ENCODE measurements around the gene ZNF343. TPM values are rescaled to one million over a fixed set of nuclear protein-coding genes. Genes with fewer than 3 reads are reported as not detected.
"Not testable (repeated sequence)": the region's sequence is repeated elsewhere in the genome, so short reads cannot be mapped to it uniquely, and the experiment has no call there.

Gene ZNF343
- total RNA-seq, result 14.4 and 14.9 TPM in 2 replicates

- intact Hi-C loops (cut with micrococcal nuclease), result loop anchor here (1.0 to 5.0 kb wide), 4 partner anchors 12 to 407 kb away; partner anchors contain the start of genes PCED1A, SNRPB, STK35 and VPS16
Observed at GRCh38 chr20:2508631-2509467, at the start of gene ZNF343. Gene ZNF343, minus strand, starts transcription at chr20:2508915. Its CDS starts 15,020 bp downstream, at chr20:2493895.

GRCh38 chr20:2557873-2558580, 49.3 kb upstream of the ZNF343 start:
- intact Hi-C loops (cut with micrococcal nuclease), result no loop called here

- intact Hi-C loops (cut with micrococcal nuclease), result no loop called here
Observed at GRCh38 chr20:2545594-2545993, 36.9 kb upstream of the ZNF343 start.

GRCh38 chr20:2544211-2544610, 35.5 kb upstream of the ZNF343 start:
- intact Hi-C loops (cut with micrococcal nuclease), result no loop called here

- intact Hi-C loops (cut with micrococcal nuclease), result no loop called here
Observed at GRCh38 chr20:2542361-2542760, 33.6 kb upstream of the ZNF343 start.

GRCh38 chr20:2541940-2542339, 33.2 kb upstream of the ZNF343 start:
- intact Hi-C loops (cut with micrococcal nuclease), result no loop called here

GRCh38 chr20:2538931-2539720, 30.4 kb upstream of the ZNF343 start:
- intact Hi-C loops (cut with micrococcal nuclease), result no loop called here

GRCh38 chr20:2538356-2538755, 29.6 kb upstream of the ZNF343 start:
- intact Hi-C loops (cut with micrococcal nuclease), result no loop called here

- intact Hi-C loops (cut with micrococcal nuclease), result no loop called here
Observed at GRCh38 chr20:2537101-2537500, 28.4 kb upstream of the ZNF343 start.

GRCh38 chr20:2536560-2536986, 27.9 kb upstream of the ZNF343 start, which contains the start of gene TMC2:
Gene TMC2, plus strand, starts transcription at chr20:2536573. Its CDS starts 49 bp downstream, at chr20:2536622.
- intact Hi-C loops (cut with micrococcal nuclease), result no loop called here

GRCh38 chr20:2535711-2536559, 27.2 kb upstream of the ZNF343 start:
- intact Hi-C loops (cut with micrococcal nuclease), result no loop called here

- intact Hi-C loops (cut with micrococcal nuclease), result no loop called here
Observed at GRCh38 chr20:2533118-2533517, 24.4 kb upstream of the ZNF343 start.

- intact Hi-C loops (cut with micrococcal nuclease), result no loop called here
Observed at GRCh38 chr20:2528671-2529271, 20.1 kb upstream of the ZNF343 start.

- intact Hi-C loops (cut with micrococcal nuclease), result no loop called here
Observed at GRCh38 chr20:2527762-2528161, 19.0 kb upstream of the ZNF343 start.

GRCh38 chr20:2526218-2526583, 17.5 kb upstream of the ZNF343 start:
- intact Hi-C loops (cut with micrococcal nuclease), result not testable (repeated sequence)

GRCh38 chr20:2524709-2525506, 16.2 kb upstream of the ZNF343 start:
- intact Hi-C loops (cut with micrococcal nuclease), result loop anchor here (1.0 to 2.0 kb wide), 2 partner anchors 55 to 128 kb away; partner anchors contain the start of genes NOP56 and SNRPB

GRCh38 chr20:2523919-2524708, 15.4 kb upstream of the ZNF343 start:
- intact Hi-C loops (cut with micrococcal nuclease), result loop anchor here (2.0 kb wide), 1 partner anchor 129 kb away; the partner anchor contains the start of gene NOP56

GRCh38 chr20:2522826-2523429, 14.2 kb upstream of the ZNF343 start:
- intact Hi-C loops (cut with micrococcal nuclease), result not testable (repeated sequence)

Measured in T-helper 2 cell treated with Interferon-gamma antibody and Interleukin-4, amounts not matched to agents 100 ng/mL and 5 ng/mL, for 36 hours (primary cell).